Liver (tissue), 3 donors: ENCODE data around the gene ABCA8.

Experiments
- CTCF ChIP-seq: fragments of 150-350 bp; IDR thresholded peaks from 2 replicates; pipeline ENCODE4 v1.5.1; 2017; ENCODE audit warnings: improper control_type of control experiment, low read depth, low read length; ENCODE audit not compliant: missing input control
- HNF4G ChIP-seq: IDR thresholded peaks from 2 replicates; pipeline ENCODE4 v1.6.1; 2016; ENCODE audit warnings: antibody characterized with exemption
- JUND ChIP-seq, 2 donors: IDR thresholded peaks; 2 replicates each; pipeline ENCODE4 v1.6.1; 2016; ENCODE audit warnings: antibody characterized with exemption in 2 of 2
- MAX ChIP-seq: IDR thresholded peaks from 2 replicates; pipeline ENCODE4 v1.6.1; 2016; ENCODE audit warnings: antibody characterized with exemption
- NR2F2 ChIP-seq: IDR thresholded peaks from 2 replicates; pipeline ENCODE4 v1.6.1; 2016; ENCODE audit warnings: antibody characterized with exemption
- RAD21 ChIP-seq, 2 donors: IDR thresholded peaks; 2 replicates each; pipeline ENCODE4 v1.6.1; 2016; ENCODE audit warnings: antibody characterized with exemption in 2 of 2, mild to moderate bottlenecking in 2 of 2
- REST ChIP-seq: IDR thresholded peaks from 2 replicates; pipeline ENCODE4 v1.6.1; 2016; ENCODE audit warnings: antibody characterized with exemption, mild to moderate bottlenecking
- SP1 ChIP-seq: IDR thresholded peaks from 2 replicates; pipeline ENCODE4 v1.6.1; 2018; ENCODE audit warnings: antibody characterized with exemption, mild to moderate bottlenecking
- TAF1 ChIP-seq: conservative IDR thresholded peaks from 2 replicates; pipeline ENCODE4 v1.6.1; 2016; ENCODE audit warnings: antibody characterized with exemption, mild to moderate bottlenecking
- YY1 ChIP-seq: IDR thresholded peaks from 2 replicates; pipeline ENCODE4 v1.6.1; 2016; ENCODE audit warnings: antibody characterized with exemption, mild to moderate bottlenecking
- TF ChIP-seq, protein P1 (sequence below): IDR thresholded peaks from 2 replicates; pipeline ENCODE4 v1.6.1; 2016; ENCODE audit warnings: antibody characterized with exemption
- donor health status: healthy.
- donor health status: healthy.

GRCh38 chr17:68863091-68863652, 92.0 kb downstream of the ABCA8 start:
- TF ChIP-seq RAD21 (IDR thresholded peaks at IDR 0.05) (no peak), CTCF (no peak), SP1 (no peak), HNF4G (no peak), TAF1 (no peak), REST (no peak), MAX (no peak), JUND (IDR thresholded peaks at IDR 0.05) (no peak), YY1 (no peak), NR2F2 (no peak)
- TF ChIP-seq, protein P1, sequence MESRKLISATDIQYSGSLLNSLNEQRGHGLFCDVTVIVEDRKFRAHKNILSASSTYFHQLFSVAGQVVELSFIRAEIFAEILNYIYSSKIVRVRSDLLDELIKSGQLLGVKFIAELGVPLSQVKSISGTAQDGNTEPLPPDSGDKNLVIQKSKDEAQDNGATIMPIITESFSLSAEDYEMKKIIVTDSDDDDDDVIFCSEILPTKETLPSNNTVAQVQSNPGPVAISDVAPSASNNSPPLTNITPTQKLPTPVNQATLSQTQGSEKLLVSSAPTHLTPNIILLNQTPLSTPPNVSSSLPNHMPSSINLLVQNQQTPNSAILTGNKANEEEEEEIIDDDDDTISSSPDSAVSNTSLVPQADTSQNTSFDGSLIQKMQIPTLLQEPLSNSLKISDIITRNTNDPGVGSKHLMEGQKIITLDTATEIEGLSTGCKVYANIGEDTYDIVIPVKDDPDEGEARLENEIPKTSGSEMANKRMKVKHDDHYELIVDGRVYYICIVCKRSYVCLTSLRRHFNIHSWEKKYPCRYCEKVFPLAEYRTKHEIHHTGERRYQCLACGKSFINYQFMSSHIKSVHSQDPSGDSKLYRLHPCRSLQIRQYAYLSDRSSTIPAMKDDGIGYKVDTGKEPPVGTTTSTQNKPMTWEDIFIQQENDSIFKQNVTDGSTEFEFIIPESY: no peak
